Fibroblast of lung (primary cell): ENCODE data around the gene TTC23. TPM values are rescaled to one million over a fixed set of nuclear protein-coding genes. Genes with fewer than 3 reads are reported as not detected.

Experiments
- DNase-seq, 2 donors: peaks; one replicate each; pipeline versions ENCODE4 v3.0.0 to v3.0.0-alpha.2; 2010; ENCODE audit warnings: low read depth in 2 of 2
- H2AFZ ChIP-seq: 2 replicates; pipeline ENCODE4 v1.5.1; 2012; ENCODE audit warnings: low read length, control low read depth, inconsistent platforms
- H3K27ac ChIP-seq: 2 replicates; pipeline ENCODE4 v1.5.1; 2011; ENCODE audit warnings: low read length, control low read depth; ENCODE audit not compliant: insufficient read depth
- H3K27me3 ChIP-seq: 2 replicates; pipeline ENCODE4 v1.5.1; 2011; ENCODE audit warnings: mild to moderate bottlenecking, low read length; ENCODE audit not compliant: control insufficient read depth, insufficient read depth
- H3K36me3 ChIP-seq: 2 replicates; pipeline ENCODE4 v1.5.1; 2011; ENCODE audit warnings: low read length; ENCODE audit not compliant: control insufficient read depth, insufficient read depth
- H3K4me1 ChIP-seq: 2 replicates; pipeline ENCODE4 v1.5.1; 2011; ENCODE audit warnings: low read length; ENCODE audit not compliant: control insufficient read depth, insufficient read depth; ENCODE audit errors: extremely low read depth
- H3K4me2 ChIP-seq: 2 replicates; pipeline ENCODE4 v1.5.1; 2011; ENCODE audit warnings: low read length, control low read depth; ENCODE audit not compliant: insufficient read depth; ENCODE audit errors: extremely low read depth
- H3K4me3 ChIP-seq, 4 experiments: fragments of 200-600 bp in 1 of 4; sonication (generic) in 1 of 4; replicated peaks in 1 of 4; 2 replicates each; pipeline ENCODE4 v1.5.1; 2011 to 2016; ENCODE audit warnings: low read length in 4 of 4, low read depth in 3 of 4, mild to moderate bottlenecking in 3 of 4, control low read depth in 2 of 4, inconsistent platforms in 1 of 4, mixed read lengths in 1 of 4; ENCODE audit not compliant: insufficient read depth in 1 of 4; ENCODE audit errors: control extremely low read depth in 1 of 4
- H3K79me2 ChIP-seq: 2 replicates; pipeline ENCODE4 v1.5.1; 2012; ENCODE audit warnings: mild to moderate bottlenecking, low read length, inconsistent platforms; ENCODE audit not compliant: control insufficient read depth, insufficient read depth
- H3K9ac ChIP-seq: 2 replicates; pipeline ENCODE4 v1.5.1; 2011; ENCODE audit warnings: mild to moderate bottlenecking, low read length, control low read depth; ENCODE audit not compliant: insufficient read depth
- H3K9me3 ChIP-seq: 2 replicates; pipeline ENCODE4 v1.5.1; 2012; ENCODE audit warnings: low read depth, low read length; ENCODE audit not compliant: control insufficient read depth, insufficient read depth
- H4K20me1 ChIP-seq: 2 replicates; pipeline ENCODE4 v1.5.1; 2011; ENCODE audit warnings: low read length; ENCODE audit not compliant: control insufficient read depth, insufficient read depth; ENCODE audit errors: extremely low read depth
- EZH2 ChIP-seq: IDR thresholded peaks from 2 replicates; pipeline ENCODE4 v1.5.1; 2012; ENCODE audit warnings: low read length, control low read depth, mild to moderate bottlenecking; ENCODE audit errors: missing control alignments
- polyA plus RNA-seq, 2 donors: library from polyadenylated mRNA; depleted of rRNA in 1 of 2; stranded (reverse) in 1 of 2; unstranded in 1 of 2; fragments of >200 nt; gene quantifications; 2 replicates each; pipeline ENCODE4 v1.2.1, GENCODE V29; 2011 to 2012; ENCODE audit warnings: missing spikeins in 1 of 2
- total RNA-seq: library from RNA; depleted of rRNA; stranded (reverse); fragments of >200 nt; gene quantifications from 2 replicates; pipeline ENCODE4 v1.2.1, GENCODE V29; 2014
- TF ChIP-seq, protein P1 (sequence below), 2 donors: IDR thresholded peaks in 1 of 2; conservative IDR thresholded peaks in 1 of 2; 1 replicate in 1 of 2; 2 replicates in 1 of 2; pipeline ENCODE4 v1.5.1; 2011 to 2012; ENCODE audit warnings: low read length in 2 of 2, control low read depth in 1 of 2, inconsistent platforms in 1 of 2, low read depth in 1 of 2, mild to moderate bottlenecking in 1 of 2

The TTC23 gene
- total and polyA plus RNA-seq, 2 donors (not counting 1 experiment from before 2014, with no cell fraction given), result 3.5 to 30.4 TPM

DNA sequence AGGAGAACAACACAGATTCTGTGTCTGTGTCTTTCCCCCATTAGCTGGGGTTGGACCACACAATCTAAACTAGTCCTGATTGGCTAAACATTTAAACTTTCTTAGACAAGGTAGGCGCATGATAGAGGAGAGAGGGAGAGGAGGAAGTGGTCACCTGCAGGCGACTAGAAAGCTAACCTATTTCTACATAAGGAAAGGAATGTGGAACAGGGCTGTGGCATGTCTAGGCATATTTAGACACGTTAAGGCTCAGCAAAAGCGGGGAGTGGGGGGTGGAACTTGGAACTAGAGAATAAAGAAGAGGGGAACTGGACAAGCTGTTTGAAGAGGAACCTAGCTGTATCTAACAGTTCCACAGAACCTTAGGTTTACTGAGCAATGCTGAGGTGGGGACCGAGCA, 14.7 kb upstream of the TTC23 start:
- TF ChIP-seq EZH2, result no peak
- TF ChIP-seq, protein P1, sequence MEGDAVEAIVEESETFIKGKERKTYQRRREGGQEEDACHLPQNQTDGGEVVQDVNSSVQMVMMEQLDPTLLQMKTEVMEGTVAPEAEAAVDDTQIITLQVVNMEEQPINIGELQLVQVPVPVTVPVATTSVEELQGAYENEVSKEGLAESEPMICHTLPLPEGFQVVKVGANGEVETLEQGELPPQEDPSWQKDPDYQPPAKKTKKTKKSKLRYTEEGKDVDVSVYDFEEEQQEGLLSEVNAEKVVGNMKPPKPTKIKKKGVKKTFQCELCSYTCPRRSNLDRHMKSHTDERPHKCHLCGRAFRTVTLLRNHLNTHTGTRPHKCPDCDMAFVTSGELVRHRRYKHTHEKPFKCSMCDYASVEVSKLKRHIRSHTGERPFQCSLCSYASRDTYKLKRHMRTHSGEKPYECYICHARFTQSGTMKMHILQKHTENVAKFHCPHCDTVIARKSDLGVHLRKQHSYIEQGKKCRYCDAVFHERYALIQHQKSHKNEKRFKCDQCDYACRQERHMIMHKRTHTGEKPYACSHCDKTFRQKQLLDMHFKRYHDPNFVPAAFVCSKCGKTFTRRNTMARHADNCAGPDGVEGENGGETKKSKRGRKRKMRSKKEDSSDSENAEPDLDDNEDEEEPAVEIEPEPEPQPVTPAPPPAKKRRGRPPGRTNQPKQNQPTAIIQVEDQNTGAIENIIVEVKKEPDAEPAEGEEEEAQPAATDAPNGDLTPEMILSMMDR (conservative IDR thresholded peaks at IDR 0.05 in 1 of 2, IDR thresholded peaks at IDR 0.05 in 1 of 2; ENCODE audit: low read depth in 1 of 2, low read length in 2 of 2), result no peak
- H3K36me3 ChIP-seq, result no peaks in the 10 kb centered on the region
- no peak overlapping the region for H3K4me3 ChIP-seq
- no peaks in the 10 kb centered on the region for H3K27me3 ChIP-seq
- no peaks in the 10 kb centered on the region for H3K79me2 ChIP-seq
- H3K9ac ChIP-seq, result no peak overlapping the region
- H3K27ac ChIP-seq, result no peak overlapping the region
- no peak overlapping the region for H3K4me2 ChIP-seq
- H3K4me1 ChIP-seq, result no peaks in the 10 kb centered on the region
- no peak overlapping the region for H2AFZ ChIP-seq
- DNase-seq, result no peak
- H4K20me1 ChIP-seq, result no peaks in the 10 kb centered on the region
- H3K9me3 ChIP-seq, result no peaks in the 10 kb centered on the region

DNA sequence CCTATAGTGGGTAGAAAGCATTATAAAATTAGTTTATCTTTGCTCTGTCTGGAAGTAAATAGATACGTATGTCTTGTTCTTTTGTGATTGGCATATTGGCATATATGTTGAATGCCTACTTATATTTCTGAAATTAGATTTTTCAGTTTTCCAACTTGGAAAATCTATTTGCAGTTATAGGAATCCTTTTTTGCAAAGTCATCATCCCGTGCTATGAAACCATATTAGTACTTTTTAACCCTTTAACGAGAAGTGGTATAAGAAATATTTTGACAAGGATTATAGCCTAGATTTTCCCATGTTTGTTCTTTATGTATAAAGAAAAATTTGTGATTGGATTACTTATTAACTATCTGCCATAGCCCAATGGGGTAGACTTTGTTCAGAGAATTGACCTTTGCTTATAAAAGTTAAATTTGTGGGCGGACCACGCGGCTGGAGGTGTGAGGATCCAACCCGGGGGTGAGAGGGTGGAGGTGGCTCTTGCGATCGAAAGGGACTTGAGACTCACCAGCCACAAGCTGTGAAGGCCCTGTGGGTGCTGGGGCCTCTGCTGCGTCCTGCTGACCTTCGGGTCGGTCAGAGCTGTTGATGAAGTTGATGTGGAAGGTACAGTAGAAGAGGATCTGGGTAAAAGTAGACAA, 7.8 kb upstream of the TTC23 start:
- H2AFZ ChIP-seq, result no peak overlapping the region
- no peaks in the 10 kb centered on the region for H4K20me1 ChIP-seq
- H3K79me2 ChIP-seq, result peaks cover 1% of the 10 kb centered on the region
- no peaks in the 10 kb centered on the region for H3K27me3 ChIP-seq
- no peaks in the 10 kb centered on the region for H3K9me3 ChIP-seq
- no peak for DNase-seq
- H3K9ac ChIP-seq, result no peak overlapping the region
- no peak overlapping the region for H3K4me3 ChIP-seq
- no peak overlapping the region for H3K27ac ChIP-seq
- TF ChIP-seq, protein P1 (conservative IDR thresholded peaks at IDR 0.05 in 1 of 2, IDR thresholded peaks at IDR 0.05 in 1 of 2; ENCODE audit: low read depth in 1 of 2, low read length in 2 of 2), result no peak
- no peak for TF ChIP-seq EZH2
- H3K4me1 ChIP-seq, result peaks cover 4% of the 10 kb centered on the region
- peaks cover 2% of the 10 kb centered on the region for H3K36me3 ChIP-seq
- H3K4me2 ChIP-seq, result no peak overlapping the region

- Histone ChIP-seq H3K79me2 (peaks cover 3% of the 10 kb centered on the region), H4K20me1 (no peaks in the 10 kb centered on the region), H3K27ac (no peak overlapping the region), H3K4me1 (peaks cover 7% of the 10 kb centered on the region), H2AFZ (no peak overlapping the region), H3K4me3 (peak overlapping the region in 2 of 4 experiments; percentile 8 to 10), H3K36me3 (peaks cover 2% of the 10 kb centered on the region), H3K27me3 (no peaks in the 10 kb centered on the region), H3K4me2 (peak overlapping the region; percentile 46), H3K9me3 (no peaks in the 10 kb centered on the region), H3K9ac (no peak overlapping the region)
- TF ChIP-seq, protein P1 (conservative IDR thresholded peaks at IDR 0.05 in 1 of 2, IDR thresholded peaks at IDR 0.05 in 1 of 2; ENCODE audit: low read depth in 1 of 2, low read length in 2 of 2), result peak in 1 of 2 donors; percentile 9
- TF ChIP-seq EZH2, result no peak
- DNase-seq, result peak; percentile 59 to 94
Observed at GRCh38 chr15:99253381-99254090, 4.2 kb upstream of the TTC23 start.
